GM20431 (cell line): ENCODE measurements around the gene MAGEB5.
"Not testable (repeated sequence)": the region's sequence is repeated elsewhere in the genome, so short reads cannot be mapped to it uniquely, and the experiment has no call there.

ENCODE experiments used
- in situ Hi-C: fragments of 300-500 bp; cut with MseI, MboI; formaldehyde crosslinking; loops from one replicate; pipeline ENCODE4 v1.15.0; 2020; ENCODE audit warnings: low sequenced_read_pairs; ENCODE audit not compliant: unreplicated experiment

The MAGEB5 gene, protein sequence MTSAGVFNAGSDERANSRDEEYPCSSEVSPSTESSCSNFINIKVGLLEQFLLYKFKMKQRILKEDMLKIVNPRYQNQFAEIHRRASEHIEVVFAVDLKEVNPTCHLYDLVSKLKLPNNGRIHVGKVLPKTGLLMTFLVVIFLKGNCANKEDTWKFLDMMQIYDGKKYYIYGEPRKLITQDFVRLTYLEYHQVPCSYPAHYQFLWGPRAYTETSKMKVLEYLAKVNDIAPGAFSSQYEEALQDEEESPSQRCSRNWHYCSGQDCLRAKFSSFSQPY

GRCh38 chrX:26215869-26216268 is at the start of gene MAGEB5:
TSS of gene MAGEB5 (plus strand) at chrX:26216169. CDS start at chrX:26217302, 1,133 bp downstream.
- in situ Hi-C loops = no loop called here

DNA sequence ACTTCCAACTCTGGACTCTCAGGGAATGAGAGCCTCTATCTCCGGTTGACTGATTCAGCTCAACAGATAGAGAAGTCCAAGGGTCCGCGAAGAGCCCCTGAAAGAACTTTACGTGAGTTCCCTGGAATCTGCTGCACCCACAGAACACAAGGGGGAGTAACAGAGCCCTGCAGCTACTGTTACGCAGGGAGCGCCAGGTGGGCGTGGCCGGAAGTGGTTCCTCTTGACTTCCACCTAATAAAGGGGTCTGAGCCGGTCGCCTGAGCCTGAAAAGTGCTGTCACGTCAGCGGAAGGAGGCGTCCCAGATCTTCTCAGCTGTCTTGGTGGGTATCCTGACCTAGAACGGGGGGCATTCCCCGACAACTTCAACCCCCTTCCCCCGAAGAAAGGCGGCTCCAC is 23.8 kb upstream of the MAGEB5 start, which contains the start of gene MAGEB6:
Gene MAGEB6 (plus strand): TSS at position 237 of the 400 bp plus-strand sequence. CDS start 1,407 bp downstream, outside the sequence.
- in situ Hi-C loops = no loop called here

DNA sequence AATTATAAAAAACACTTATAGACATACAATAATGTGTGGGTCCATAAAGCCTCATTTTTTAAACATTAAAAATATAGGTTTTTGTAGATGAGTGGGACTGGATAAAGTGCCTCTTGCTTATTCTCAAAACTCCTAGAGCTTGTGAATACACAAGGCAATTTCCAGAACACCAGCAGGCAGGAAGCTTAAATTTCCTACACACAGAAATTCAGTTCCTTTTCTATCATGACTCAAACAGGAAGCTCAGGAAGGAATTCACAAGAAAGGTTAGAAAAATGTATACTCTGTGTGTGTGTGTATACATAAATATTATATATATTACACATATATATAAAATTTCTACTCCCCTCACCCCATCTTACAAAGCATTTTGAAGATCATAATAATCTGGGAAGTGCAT is 12.4 kb upstream of the MAGEB5 start:
- in situ Hi-C loops = no loop called here

DNA sequence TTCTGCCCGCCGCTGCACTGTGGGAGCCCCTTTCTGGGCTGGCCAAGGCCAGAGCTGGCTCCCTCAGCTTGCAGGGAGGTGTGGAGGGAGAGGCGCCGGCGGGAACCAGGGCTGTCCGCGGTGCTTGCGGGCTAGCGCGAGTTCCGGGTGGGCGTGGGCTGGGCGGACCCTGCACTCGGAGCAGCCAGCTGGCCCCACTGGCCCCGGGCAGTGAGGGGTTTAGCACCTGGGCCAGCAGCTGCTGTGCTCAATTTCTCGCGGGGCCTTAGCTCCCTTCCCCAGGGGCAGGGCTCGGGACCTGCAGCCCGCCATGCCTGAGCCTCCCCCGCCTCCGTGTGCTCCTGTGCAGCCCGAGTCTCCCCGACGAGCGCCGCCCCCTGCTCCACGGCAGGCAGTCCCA is 11.3 kb upstream of the MAGEB5 start:
- in situ Hi-C loops = not testable (repeated sequence)

GRCh38 chrX:26208012-26208411 is 8.0 kb upstream of the MAGEB5 start:
- in situ Hi-C loops = no loop called here

DNA sequence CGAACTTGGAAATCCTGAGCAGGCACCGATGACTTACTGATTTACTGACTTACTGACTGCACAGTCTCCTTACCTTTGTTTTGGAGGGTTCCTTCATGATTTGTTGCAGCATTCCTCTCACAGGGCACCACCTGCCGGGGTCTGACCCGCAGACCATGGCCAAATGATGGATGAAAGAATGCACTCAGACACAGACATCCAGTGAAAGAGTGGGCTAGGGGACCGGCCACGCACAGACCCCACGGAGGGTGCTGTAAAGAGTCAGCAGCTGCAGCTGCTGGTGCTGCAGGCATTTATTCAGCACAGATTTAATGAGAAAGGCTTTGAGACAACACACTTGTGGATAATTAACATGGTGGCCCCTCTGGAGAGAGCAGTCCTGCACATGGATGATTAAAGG is 3.4 kb downstream of the MAGEB5 start:
- in situ Hi-C loops = no loop called here

- in situ Hi-C loops = no loop called here
Measured at GRCh38 chrX:26234177-26234576, 18.2 kb downstream of the MAGEB5 start.

GRCh38 chrX:26253526-26253925 is 37.6 kb downstream of the MAGEB5 start:
- in situ Hi-C loops = no loop called here

DNA sequence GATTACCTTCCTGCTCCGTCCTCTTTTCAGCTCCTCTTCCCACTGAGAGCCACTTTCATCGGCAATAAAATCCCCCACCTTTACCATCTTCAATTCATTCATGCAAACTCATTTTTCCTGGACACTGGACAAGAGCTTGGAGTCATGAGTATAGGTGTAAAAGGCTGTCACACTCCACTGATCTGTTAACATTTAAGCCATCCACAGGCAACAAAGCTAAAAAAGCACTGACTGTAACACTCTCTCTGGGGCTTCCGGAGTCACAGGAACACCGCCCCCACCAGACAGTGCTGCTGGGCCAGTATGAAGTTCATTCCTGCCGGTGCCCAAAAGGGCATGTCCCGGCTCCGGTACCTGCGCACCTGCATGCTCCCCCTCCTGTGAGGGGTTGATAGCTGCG is 38.5 kb downstream of the MAGEB5 start:
- in situ Hi-C loops = no loop called here

DNA sequence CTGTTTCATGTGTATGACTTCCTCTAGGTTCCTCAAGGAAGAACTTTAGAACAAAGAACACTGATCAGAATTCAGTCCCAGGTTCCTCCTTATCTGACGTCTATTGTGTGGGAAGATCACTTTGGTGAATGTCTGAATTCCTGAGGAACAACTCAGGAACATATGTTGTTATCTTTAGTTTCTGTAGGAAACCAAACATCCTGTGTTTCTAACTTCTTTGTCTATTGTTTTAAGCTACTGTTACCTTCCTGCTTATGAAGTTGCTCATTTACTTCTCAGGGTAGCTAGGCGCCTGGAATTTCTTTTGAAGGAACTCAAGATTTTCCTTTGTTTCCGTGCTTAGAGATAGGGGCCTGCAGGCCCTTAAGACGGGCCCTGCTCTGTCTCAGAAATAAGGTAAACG is 46.2 kb downstream of the MAGEB5 start:
- in situ Hi-C loops = no loop called here
